ENCODE data around the gene EIF2D.
"Not testable (repeated sequence)": the region's sequence is repeated elsewhere in the genome, so short reads cannot be mapped to it uniquely, and the experiment has no call there.

Gene EIF2D

DNA sequence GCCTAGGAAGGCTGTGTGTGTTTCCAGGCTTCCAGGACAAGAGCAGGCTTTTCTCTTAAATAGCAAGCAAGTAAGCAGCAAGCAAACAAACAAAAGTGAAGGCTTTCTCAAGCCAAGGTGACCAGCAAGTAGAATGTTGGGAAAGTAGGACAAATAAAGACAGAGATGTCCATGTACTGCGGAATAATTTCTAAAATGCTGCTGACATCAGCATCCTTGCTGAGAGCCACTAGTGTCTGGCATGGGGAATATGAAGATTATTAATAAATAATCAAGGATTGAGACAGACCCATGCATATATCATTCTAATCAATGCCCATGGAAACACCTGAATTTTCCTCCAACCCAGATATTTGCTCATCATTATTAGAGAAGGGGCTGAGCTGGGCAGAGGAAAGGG lies 16.7 kb upstream of the EIF2D start:
- no peak for DNase-seq (ENCODE audit: extremely low spot score)
- TF ChIP-seq, protein P1, sequence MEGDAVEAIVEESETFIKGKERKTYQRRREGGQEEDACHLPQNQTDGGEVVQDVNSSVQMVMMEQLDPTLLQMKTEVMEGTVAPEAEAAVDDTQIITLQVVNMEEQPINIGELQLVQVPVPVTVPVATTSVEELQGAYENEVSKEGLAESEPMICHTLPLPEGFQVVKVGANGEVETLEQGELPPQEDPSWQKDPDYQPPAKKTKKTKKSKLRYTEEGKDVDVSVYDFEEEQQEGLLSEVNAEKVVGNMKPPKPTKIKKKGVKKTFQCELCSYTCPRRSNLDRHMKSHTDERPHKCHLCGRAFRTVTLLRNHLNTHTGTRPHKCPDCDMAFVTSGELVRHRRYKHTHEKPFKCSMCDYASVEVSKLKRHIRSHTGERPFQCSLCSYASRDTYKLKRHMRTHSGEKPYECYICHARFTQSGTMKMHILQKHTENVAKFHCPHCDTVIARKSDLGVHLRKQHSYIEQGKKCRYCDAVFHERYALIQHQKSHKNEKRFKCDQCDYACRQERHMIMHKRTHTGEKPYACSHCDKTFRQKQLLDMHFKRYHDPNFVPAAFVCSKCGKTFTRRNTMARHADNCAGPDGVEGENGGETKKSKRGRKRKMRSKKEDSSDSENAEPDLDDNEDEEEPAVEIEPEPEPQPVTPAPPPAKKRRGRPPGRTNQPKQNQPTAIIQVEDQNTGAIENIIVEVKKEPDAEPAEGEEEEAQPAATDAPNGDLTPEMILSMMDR (IDR thresholded peaks at IDR 0.05; ENCODE audit: control extremely low read depth, extremely low read depth, low read depth, missing control alignments) = no peak
- ChIA-PET CTCF (interaction anchor here (0.7 to 5.4 kb wide), 18 partner anchors 8 to 353 kb away, joined by 3 to 108 read pairs (median 6); partner anchors contain the start of gene EIF2D), POLR2A (no interaction called here)

DNA sequence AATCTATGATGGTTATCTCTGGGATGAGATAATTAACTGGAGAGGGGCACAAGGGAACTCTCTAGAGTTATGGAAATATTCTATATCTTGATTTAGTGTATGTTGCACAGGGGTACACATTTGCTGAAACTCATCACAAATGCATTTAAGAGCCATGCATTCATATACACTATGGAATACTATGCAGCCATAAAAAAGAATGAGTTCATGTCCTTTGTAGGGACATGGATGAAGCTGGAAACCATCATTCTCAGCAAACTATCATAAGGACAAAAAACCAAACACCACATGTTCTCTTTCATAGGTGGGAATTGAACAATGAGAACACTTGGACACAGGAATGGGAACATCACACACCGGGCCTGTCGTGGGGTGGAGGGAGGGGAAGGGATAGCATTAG lies 14.1 kb upstream of the EIF2D start:
- DNase-seq (ENCODE audit: extremely low spot score); POLR2A ChIA-PET: not testable (repeated sequence)
- CTCF ChIA-PET = interaction anchor here (0.9 to 5.4 kb wide), 5 partner anchors 9 to 357 kb away, joined by 3 to 108 read pairs (median 6); partner anchors contain the start of genes DYRK3 and EIF2D

DNA sequence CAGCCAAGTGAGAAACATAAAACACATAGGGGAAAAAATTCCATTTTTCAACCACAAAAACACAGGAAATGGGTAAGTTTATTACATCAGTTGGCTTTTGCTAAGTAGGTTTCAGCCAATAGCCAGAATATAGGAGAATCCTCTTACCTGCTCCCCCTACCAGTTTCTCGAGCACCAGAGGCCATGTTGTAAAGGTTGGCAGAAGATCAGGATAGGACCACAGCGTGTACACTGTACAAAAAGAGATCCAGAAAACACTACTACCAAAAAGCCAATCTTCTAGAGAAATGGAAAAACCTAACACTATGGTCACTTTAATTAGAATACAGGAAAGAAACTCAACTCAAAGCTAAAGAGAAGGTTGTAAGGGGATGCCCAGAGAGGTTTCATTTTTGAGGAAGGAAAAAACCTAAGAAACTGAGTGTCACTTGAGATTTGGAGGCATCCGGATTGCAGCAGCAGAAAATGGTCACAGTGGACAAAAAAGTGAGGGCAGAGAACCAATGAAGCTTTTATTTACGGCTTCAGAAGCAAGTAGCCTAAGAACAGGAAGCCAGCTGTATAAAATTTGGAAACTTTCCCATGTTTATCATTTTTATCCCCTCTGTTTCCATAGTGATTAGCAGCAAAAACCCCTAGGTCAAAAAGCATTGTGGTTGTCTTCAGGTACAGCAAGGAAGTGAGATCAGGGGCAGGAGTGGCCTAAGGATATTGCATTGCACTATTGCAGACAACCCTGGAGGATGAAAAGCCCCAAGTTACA lies 2.9 kb downstream of the EIF2D start:
- TF ChIP-seq, protein P1 (IDR thresholded peaks at IDR 0.05; ENCODE audit: control extremely low read depth, extremely low read depth, low read depth, missing control alignments) = no peak

DNA sequence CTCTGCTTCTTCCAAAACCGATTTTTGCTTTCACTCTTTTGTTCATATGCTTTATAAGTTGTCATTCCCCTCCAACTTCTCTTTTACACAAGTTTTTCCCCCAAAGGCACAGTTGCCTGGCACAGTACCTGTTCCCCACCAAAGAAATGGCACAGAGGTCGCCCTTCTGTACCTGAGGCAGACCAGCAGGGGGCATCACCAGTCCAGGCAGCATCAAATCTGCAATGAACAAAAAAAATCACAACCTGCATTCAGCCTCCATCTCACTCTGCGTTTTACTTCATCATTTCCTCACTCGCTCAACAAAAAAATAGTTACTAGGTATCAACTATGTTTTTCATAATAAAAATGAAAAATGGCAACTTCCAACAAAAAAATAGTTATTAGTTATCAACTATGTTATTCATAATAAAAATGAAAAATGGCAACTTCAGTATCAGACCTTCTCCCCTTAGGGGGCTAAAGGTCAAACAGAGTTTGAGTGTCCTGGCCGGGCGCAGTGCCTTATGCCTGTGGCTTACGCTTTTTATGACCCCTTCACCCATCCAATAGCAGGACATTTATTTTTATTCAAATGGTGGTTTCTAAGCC lies 4.1 kb downstream of the EIF2D start:
- CTCF ChIA-PET = interaction anchor here (0.8 to 8.5 kb wide), 26 partner anchors 9 to 373 kb away, joined by 3 to 139 read pairs (median 4); partner anchors contain the start of gene DYRK3
- TF ChIP-seq, protein P1 (IDR thresholded peaks at IDR 0.05; ENCODE audit: control extremely low read depth, extremely low read depth, low read depth, missing control alignments) = peak; percentile 82
- peak; percentile 47 for DNase-seq (ENCODE audit: extremely low spot score)
- POLR2A ChIA-PET = no interaction called here

More for the DNA sequence above, 2.9 kb downstream of the EIF2D start:
- CTCF ChIA-PET = interaction anchor here (0.7 to 8.5 kb wide), 31 partner anchors 10 to 323 kb away, joined by 3 to 139 read pairs (median 4); partner anchors contain the start of gene DYRK3
- DNase-seq (ENCODE audit: extremely low spot score) = peak; percentile 51
- POLR2A ChIA-PET = interaction anchor here (0.9 kb wide), 1 partner anchor 91 kb away, joined by 4 read pairs; no protein-coding TSS in a partner anchor

DNA sequence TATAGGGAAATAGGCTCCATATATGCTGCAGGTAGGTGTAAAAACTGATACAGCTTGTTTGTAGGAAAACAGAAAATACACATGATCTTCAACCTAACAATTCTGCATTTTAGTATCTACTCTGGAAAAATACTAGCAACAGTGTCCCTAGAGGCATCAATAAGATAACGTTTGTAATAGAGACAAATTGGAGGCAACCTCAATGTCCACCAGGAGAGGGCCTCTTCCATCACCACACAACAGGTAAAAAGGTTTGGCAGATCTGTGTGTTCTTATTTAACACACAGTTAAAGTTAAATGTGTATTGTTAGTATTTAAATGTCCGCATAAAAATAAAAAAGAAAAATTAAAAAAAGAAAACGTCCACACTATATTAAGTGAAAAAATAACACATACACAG lies 5.4 kb downstream of the EIF2D start:
- no peak for DNase-seq (ENCODE audit: extremely low spot score)
- CTCF ChIA-PET = interaction anchor here (0.9 to 7.9 kb wide), 16 partner anchors 14 to 375 kb away, joined by 3 to 46 read pairs (median 4); no protein-coding TSS in a partner anchor
- TF ChIP-seq, protein P1 (IDR thresholded peaks at IDR 0.05; ENCODE audit: control extremely low read depth, extremely low read depth, low read depth, missing control alignments) = peak; percentile 27
- POLR2A ChIA-PET = no interaction called here

DNA sequence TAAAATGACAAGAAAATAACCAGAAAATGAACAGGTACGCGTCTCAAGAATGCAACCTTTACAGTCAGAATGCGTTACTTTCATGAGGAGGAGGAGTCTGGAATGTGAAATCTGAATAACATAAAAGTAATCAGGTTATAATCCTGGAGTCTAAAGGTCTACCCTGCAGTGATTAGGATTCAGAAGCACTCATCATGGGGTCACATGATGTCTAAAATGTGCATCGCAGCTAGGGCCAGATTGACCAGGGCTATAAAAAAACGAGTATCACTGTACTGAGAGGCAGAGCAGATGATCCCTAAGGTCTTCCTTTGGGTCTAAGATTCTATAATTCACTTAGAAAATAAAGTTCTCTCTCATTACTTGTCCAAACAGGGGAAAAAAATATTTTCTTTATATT lies 7.4 kb downstream of the EIF2D start:
- ChIA-PET POLR2A (interaction anchor here (0.5 kb wide), 1 partner anchor 48 kb away, joined by 4 read pairs; no protein-coding TSS in a partner anchor), CTCF (interaction anchor here (1.1 to 1.9 kb wide), 3 partner anchors 30 to 377 kb away, joined by 3 to 5 read pairs (median 3); partner anchors contain the start of gene DYRK3)
- no peak for DNase-seq (ENCODE audit: extremely low spot score)
- TF ChIP-seq, protein P1 (IDR thresholded peaks at IDR 0.05; ENCODE audit: control extremely low read depth, extremely low read depth, low read depth, missing control alignments) = no peak

Data from GM10248 (cell line).